Measurements from ENCODE around the gene ENKUR. TPM values are rescaled to one million over a fixed set of nuclear protein-coding genes. Genes with fewer than 3 reads are reported as not detected.

ENKUR gene
- total RNA-seq, 4 donors from 2014 or later, result not detected

DNA sequence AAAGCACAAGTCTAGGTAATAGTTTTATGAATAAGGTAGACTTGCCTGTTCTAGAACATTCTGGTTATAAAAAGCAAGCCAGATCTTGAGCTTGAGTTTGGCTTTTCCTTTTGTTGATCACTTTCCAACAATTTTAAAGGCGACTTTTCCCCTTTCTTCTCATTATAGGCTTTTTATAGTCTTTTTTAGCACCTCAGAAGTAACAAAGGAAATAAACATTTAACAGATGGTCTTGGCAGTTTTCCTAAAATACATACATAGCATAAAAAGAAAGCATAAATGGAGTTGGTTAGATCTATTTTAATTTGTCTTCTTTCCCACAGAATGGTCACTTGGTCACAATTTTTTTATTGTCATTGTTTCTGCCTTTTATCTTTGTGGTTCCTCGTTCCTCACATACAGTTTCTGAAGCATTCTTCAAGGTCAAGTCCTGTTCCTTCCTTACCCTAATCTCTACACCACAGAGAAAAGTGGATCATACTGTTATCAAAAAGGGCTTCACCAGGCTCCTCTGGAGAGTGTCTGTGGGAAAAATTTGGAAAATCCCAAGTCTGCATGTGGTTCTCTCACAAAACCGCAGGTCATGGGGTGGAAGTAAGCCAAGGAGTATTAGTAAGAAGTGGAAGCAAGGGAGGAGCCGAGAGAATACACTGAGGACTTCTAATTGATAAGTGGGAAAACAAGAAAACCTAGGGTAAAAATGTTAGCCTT lies 31.8 kb upstream of the ENKUR start:
- TF ChIP-seq, protein P1, sequence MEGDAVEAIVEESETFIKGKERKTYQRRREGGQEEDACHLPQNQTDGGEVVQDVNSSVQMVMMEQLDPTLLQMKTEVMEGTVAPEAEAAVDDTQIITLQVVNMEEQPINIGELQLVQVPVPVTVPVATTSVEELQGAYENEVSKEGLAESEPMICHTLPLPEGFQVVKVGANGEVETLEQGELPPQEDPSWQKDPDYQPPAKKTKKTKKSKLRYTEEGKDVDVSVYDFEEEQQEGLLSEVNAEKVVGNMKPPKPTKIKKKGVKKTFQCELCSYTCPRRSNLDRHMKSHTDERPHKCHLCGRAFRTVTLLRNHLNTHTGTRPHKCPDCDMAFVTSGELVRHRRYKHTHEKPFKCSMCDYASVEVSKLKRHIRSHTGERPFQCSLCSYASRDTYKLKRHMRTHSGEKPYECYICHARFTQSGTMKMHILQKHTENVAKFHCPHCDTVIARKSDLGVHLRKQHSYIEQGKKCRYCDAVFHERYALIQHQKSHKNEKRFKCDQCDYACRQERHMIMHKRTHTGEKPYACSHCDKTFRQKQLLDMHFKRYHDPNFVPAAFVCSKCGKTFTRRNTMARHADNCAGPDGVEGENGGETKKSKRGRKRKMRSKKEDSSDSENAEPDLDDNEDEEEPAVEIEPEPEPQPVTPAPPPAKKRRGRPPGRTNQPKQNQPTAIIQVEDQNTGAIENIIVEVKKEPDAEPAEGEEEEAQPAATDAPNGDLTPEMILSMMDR (IDR thresholded peaks at IDR 0.05), result no peak
- DNase-seq (ENCODE audit: low spot score), result no peak
- no peak for ATAC-seq (ENCODE audit: low FRiP score)

DNA sequence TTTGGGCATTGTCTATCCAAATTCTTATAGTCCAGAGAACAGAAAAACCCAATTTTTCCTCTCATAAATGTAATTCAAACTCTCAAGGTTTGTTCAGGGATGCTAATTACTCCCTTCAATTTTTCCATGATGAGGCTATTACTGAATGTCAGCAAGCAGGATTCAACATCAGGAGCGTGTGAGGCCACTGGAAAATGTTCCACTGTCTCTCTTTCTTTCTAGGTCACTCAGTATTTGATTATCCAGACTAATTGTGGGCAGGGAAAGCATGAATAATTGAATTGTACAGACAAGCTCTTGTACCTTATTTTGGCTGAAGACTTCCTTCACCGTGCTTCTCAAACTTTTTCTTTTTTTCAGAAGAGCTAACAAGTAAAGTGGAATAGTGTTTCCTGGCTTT lies 31.1 kb upstream of the ENKUR start:
- TF ChIP-seq, protein P1 (IDR thresholded peaks at IDR 0.05), result no peak
- DNase-seq (ENCODE audit: low spot score), result no peak
- no peak for ATAC-seq (ENCODE audit: low FRiP score)

DNA sequence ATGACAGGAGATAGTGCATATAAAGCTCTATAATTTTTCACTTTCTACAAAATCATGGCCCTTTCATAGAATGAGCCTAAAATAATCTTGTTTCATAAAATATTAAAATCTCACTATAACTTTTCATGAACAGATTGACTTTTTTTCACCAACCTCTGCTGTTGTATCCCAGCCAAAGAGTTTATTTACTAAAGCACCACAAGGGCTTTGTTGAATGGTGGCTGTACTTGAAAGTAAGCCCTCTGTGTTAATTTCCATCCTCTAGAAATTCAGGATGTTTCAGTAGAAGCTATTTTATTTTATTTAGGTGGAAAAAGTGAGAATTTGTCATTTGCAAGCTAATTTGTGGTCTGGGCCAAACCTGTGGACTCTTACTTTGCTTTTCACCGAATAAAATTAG lies 30.7 kb upstream of the ENKUR start:
- TF ChIP-seq, protein P1 (IDR thresholded peaks at IDR 0.05), result no peak
- DNase-seq (ENCODE audit: low spot score), result no peak
- ATAC-seq (ENCODE audit: low FRiP score), result no peak

DNA sequence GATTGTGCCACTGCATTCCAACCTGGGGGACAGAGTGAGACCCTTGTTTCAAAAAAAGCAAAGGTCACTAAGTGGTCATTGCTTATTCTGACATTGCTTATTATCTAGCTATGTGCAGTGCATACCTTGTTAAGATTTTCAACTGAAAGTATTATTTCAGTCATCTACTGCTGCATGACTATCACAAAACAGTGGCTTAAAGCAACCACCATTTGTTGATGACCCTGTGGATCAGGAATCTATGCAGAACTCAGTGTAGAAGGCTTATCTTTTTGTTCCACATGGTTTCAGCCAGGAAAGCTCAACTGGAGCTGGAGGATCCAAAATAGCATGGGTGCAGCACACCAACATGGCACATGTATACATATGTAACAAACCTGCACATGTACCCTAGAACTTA lies 23.6 kb upstream of the ENKUR start:
- ATAC-seq (ENCODE audit: low FRiP score), result no peak
- TF ChIP-seq, protein P1 (IDR thresholded peaks at IDR 0.05), result no peak

DNA sequence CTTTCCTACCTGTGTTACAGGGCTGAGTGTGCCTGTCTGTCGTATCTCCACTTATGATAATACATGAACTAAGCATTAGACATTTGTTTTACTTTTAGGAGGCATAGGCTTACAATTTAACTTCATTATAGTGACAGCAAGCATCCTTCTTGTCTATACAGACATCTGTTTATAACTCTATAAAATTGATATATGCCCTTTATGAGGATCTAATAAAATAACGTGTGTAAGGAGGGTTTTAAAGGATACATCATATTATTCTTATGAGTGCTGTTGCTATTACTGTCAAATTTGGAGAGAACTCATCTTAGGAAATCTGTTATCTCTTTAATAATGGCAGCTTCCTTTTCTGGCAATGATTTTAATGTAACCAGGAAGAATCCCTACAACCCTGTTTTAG lies 22.4 kb upstream of the ENKUR start:
- no peak for DNase-seq (ENCODE audit: low spot score)
- no peak for ATAC-seq (ENCODE audit: low FRiP score)
- TF ChIP-seq, protein P1 (IDR thresholded peaks at IDR 0.05), result no peak

More for the DNA sequence above, 23.6 kb upstream of the ENKUR start:
- no peak for DNase-seq (ENCODE audit: low spot score)

DNA sequence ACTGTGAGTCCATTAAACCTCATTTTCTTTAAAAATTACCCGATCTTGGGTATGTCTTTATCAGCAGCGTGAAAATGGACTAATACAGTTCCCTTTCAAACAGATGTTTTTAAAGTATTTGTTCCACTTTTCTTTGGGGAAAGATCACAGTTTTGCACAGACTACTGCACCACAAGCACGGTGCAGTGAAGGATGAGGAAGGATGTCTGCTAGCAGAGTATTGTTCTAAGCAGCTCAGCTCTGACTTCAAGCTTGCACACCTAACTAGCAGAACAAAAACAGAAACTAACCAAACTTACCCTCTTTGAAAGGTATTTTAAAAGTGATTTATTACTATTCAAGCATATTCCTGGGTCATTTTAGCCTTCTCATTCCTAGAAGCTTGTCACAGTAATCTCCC lies 20.4 kb upstream of the ENKUR start:
- DNase-seq (ENCODE audit: low spot score) (no peak), ATAC-seq (ENCODE audit: low FRiP score) (no peak)
- TF ChIP-seq, protein P1 (IDR thresholded peaks at IDR 0.05), result no peak

DNA sequence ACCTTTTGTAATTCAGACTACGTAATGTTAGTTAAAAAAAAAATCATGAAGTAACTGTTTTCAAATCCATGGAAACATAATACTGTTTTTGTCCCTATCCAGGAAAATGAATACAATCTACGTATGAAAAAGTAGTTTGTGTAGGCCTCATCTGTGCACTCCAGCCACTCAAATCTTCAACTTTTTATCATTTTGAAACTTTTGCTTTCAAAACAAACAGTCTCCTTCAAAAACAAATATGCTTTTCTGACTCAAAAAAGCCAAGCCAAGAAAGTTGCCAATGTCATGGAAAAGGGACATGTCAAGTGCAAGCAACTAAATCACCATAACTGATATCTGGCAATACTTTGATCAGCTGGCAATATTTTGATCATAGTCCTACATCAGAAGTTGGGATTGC lies 13.6 kb upstream of the ENKUR start:
- DNase-seq (ENCODE audit: low spot score) (no peak), ATAC-seq (ENCODE audit: low FRiP score) (no peak)
- TF ChIP-seq, protein P1 (IDR thresholded peaks at IDR 0.05), result no peak
